Measurements from ENCODE around the gene AADACL4.

DNA sequence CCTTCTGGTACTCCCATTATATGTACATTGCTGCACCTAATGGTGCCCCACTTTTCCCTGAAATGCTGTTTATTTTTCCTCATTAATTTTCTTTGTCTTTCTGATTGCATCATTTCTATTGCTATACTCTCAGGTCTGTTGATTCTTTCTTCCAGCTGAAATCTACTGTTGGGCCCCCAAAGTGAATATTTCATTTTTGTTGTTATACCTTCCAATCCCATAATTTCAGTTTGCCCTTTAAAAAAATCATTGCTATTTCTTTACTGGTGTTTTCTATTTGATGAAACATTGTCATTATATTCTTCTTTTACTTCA, 3.0 kb upstream of the AADACL4 start:
- TF ChIP-seq, protein P1, sequence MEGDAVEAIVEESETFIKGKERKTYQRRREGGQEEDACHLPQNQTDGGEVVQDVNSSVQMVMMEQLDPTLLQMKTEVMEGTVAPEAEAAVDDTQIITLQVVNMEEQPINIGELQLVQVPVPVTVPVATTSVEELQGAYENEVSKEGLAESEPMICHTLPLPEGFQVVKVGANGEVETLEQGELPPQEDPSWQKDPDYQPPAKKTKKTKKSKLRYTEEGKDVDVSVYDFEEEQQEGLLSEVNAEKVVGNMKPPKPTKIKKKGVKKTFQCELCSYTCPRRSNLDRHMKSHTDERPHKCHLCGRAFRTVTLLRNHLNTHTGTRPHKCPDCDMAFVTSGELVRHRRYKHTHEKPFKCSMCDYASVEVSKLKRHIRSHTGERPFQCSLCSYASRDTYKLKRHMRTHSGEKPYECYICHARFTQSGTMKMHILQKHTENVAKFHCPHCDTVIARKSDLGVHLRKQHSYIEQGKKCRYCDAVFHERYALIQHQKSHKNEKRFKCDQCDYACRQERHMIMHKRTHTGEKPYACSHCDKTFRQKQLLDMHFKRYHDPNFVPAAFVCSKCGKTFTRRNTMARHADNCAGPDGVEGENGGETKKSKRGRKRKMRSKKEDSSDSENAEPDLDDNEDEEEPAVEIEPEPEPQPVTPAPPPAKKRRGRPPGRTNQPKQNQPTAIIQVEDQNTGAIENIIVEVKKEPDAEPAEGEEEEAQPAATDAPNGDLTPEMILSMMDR (conservative IDR thresholded peaks at IDR 0.05) = no peak
- TF ChIP-seq ZFX (IDR thresholded peaks at IDR 0.05) = no peak

Data from C4-2B (cell line).